AG10803 (cell line): ENCODE measurements around the gene VAV2.

Experiments used
- DNase-seq: peaks from one replicate; pipeline ENCODE4 v3.0.0; 2010; ENCODE audit warnings: low read depth
- H3K4me3 ChIP-seq: 2 replicates; pipeline ENCODE4 v1.5.1; 2011; ENCODE audit warnings: mild to moderate bottlenecking, low read length, control low read depth
- CTCF ChIP-seq: conservative IDR thresholded peaks from 2 replicates; pipeline ENCODE4 v1.5.1; 2011; ENCODE audit warnings: mild to moderate bottlenecking, low read length, control low read depth, inconsistent platforms

VAV2 gene

GRCh38 chr9:133799106-133799505 is 193.0 kb downstream of the VAV2 start:
- no peak for DNase-seq
- TF ChIP-seq CTCF: no peak
- H3K4me3 ChIP-seq: no peak overlapping the region

GRCh38 chr9:133798160-133798559 is 194.0 kb downstream of the VAV2 start:
- TF ChIP-seq CTCF: no peak
- H3K4me3 ChIP-seq: no peak overlapping the region
- no peak for DNase-seq

DNA sequence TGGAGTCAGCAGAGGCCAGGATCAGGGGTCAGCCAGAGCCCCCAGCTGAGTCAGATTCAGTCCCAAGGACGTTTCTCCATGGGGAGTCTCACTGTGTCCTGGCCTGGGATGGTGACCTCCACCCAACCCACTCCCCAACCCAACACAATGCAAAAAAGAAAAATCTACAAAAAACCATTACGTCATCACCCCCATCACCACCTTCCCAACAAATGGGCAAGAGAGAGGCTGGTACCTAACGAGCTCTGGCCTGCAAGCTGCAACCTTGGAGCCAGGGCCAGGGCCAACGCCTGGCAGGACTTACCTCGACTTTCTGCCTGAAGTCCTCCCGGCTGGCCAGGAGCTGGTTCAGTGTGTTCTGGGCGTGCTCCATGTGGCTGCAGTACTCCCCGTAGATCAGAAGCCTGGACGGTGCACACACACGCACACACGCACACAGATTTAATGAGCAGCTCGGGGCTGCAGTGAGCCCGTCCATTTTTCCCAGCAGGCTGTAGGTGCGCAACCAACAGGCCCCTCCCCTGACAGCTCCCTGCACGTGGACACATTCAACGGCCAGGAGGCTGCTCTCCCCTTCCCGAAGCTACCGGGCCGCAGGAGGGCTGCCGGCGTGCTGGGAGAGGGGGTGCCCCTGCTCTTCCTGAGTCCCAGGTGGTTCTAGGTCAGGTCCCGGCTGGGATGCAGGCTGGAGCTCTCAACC is 194.6 kb downstream of the VAV2 start:
- TF ChIP-seq CTCF: no peak
- no peak for DNase-seq
- H3K4me3 ChIP-seq: no peak overlapping the region

GRCh38 chr9:133796562-133796961 is 195.6 kb downstream of the VAV2 start:
- H3K4me3 ChIP-seq: no peak overlapping the region
- DNase-seq: no peak
- TF ChIP-seq CTCF: no peak

- no peak for DNase-seq
- TF ChIP-seq CTCF: no peak
- no peak overlapping the region for H3K4me3 ChIP-seq
These were observed 197.1 kb downstream of the VAV2 start for GRCh38 chr9:133795049-133795448.

GRCh38 chr9:133794016-133794760 is 197.9 kb downstream of the VAV2 start:
- TF ChIP-seq CTCF: no peak
- DNase-seq: no peak
- H3K4me3 ChIP-seq: no peak overlapping the region

DNA sequence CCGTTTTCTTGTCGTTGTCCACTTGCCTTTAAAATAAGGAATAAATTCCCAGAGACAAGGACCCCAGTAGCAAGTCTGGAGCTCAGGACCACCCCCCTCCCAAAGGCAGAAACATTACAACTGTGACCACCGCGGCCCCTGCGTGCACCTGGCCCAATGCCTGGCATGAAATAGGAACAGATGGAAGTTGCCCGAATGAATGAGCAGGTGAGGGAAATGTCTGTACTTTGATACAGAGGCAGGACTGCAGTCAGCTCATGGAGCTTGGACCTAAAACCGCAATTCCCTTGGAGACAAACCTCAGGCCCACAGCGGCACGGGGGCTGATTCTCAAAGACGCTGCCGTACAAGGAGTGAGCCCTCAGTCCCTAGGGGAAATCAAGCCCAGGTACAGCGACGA is 198.7 kb downstream of the VAV2 start:
- DNase-seq: no peak
- no peak overlapping the region for H3K4me3 ChIP-seq
- TF ChIP-seq CTCF: no peak
